BLaER1 treated with 17β-estradiol and CSF1 and Interleukin-3, amounts not matched to agents 10 nM and 100 nM (cell line): ENCODE data around the gene ABHD8.

ENCODE experiments used
- H3K27ac ChIP-seq, 11 experiments: shearing (Covaris generic); formaldehyde crosslinking; 2 replicates each; pipeline ENCODE4 v1.8.1; 2022
- H3K27me3 ChIP-seq, 11 experiments: shearing (Covaris generic); formaldehyde crosslinking; 2 replicates each; pipeline ENCODE4 v1.8.1; 2022
- H3K36me3 ChIP-seq, 11 experiments: shearing (Covaris generic); formaldehyde crosslinking; 2 replicates each; pipeline ENCODE4 v1.8.1; 2022
- H3K4me1 ChIP-seq, 10 experiments: shearing (Covaris generic); formaldehyde crosslinking; 2 replicates each; pipeline ENCODE4 v1.8.1; 2022
- H3K4me2 ChIP-seq, 11 experiments: shearing (Covaris generic); formaldehyde crosslinking; 2 replicates each; pipeline ENCODE4 v1.8.1; 2022
- H3K4me3 ChIP-seq, 10 experiments: shearing (Covaris generic); formaldehyde crosslinking; 2 replicates each; pipeline ENCODE4 v1.8.1; 2022
- H3K9ac ChIP-seq, 11 experiments: shearing (Covaris generic); formaldehyde crosslinking; 2 replicates each; pipeline ENCODE4 v1.8.1; 2022
- H3K9me3 ChIP-seq, 11 experiments: shearing (Covaris generic); formaldehyde crosslinking; replicated peaks in 1 of 11; 2 replicates each; pipeline ENCODE4 v1.8.1; 2022
- H4K20me1 ChIP-seq, 11 experiments: shearing (Covaris generic); formaldehyde crosslinking; 2 replicates each; pipeline ENCODE4 v1.8.1; 2022
- Cebpa-rat ChIP-seq, 11 experiments: shearing (Covaris generic); IDR thresholded peaks; 2 replicates each; pipeline ENCODE4 v1.8.1; 2022

ABHD8 gene

GRCh38 chr19:17321655-17322489 lies 18.6 kb upstream of the ABHD8 start:
- Histone ChIP-seq H3K27ac (peak overlapping the region in 5 of 11 experiments; percentile 10 to 54 (median 45); a peak in 7 of 22 replicates), H3K9me3 (no peaks in the 10 kb centered on the region), H3K4me3 (peak overlapping the region in 2 of 10 experiments; percentile 8 to 19; a peak in 1 of 20 replicates), H3K4me2 (peak overlapping the region; percentile 57 to 95 (median 90); a peak in 21 of 22 replicates), H3K9ac (peak overlapping the region in 9 of 11 experiments; percentile 9 to 68 (median 46); a peak in 13 of 22 replicates), H4K20me1 (peaks cover 0 to 72% (median 35%) of the 10 kb centered on the region in 11 experiments; a peak in 18 of 22 replicates), H3K36me3 (peaks cover 33 to 81% (median 55%) of the 10 kb centered on the region in 11 experiments), H3K4me1 (peaks cover 46 to 68% (median 61%) of the 10 kb centered on the region in 10 experiments), H3K27me3 (peaks cover 0 to 7% (median 0%) of the 10 kb centered on the region in 11 experiments; a peak in 1 of 22 replicates)
- no peak for TF ChIP-seq Cebpa-rat (IDR thresholded peaks at IDR 0.05)

DNA sequence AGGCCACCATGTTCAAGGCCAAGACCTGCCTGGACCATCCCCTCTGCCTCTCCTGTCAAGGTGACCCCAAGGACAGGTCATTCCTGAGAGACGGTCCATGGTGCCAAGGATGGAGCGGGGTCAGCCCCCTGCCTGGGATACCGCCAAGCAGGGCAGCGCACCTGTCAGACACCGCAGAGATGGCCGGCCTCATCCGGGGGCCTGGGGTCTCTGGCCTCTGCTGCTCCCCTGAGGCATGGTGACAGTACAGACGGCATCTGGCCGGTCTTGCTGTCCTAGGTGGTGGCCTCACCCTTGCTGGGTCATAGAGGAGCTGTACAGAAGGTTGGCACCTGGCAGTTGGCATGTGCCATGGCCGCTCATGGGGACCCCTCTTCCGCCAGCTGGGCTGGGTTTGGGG lies 17.2 kb upstream of the ABHD8 start:
- H3K4me3 ChIP-seq: no peak overlapping the region
- peaks cover 0 to 66% (median 38%) of the 10 kb centered on the region in 11 experiments; a peak in 18 of 22 replicates for H4K20me1 ChIP-seq
- no peak overlapping the region for H3K27ac ChIP-seq
- no peak for TF ChIP-seq Cebpa-rat (IDR thresholded peaks at IDR 0.05)
- H3K9me3 ChIP-seq: no peaks in the 10 kb centered on the region
- peaks cover 54 to 80% (median 62%) of the 10 kb centered on the region in 10 experiments for H3K4me1 ChIP-seq
- peaks cover 41 to 82% (median 69%) of the 10 kb centered on the region in 11 experiments for H3K36me3 ChIP-seq
- peaks cover 0 to 7% (median 0%) of the 10 kb centered on the region in 11 experiments; a peak in 1 of 22 replicates for H3K27me3 ChIP-seq
- peak overlapping the region in 8 of 11 experiments; percentile 12 to 94 (median 90); a peak in 12 of 22 replicates for H3K4me2 ChIP-seq
- peak overlapping the region in 2 of 11 experiments; percentile 19 to 62; a peak in 1 of 22 replicates for H3K9ac ChIP-seq

- 0 out of 22 replicates have a peak overlapping the region, but pooled peaks of 1 of the 11 experiments have one; percentile 25 for H3K4me2 ChIP-seq
- H3K4me1 ChIP-seq: peaks cover 54 to 77% (median 59%) of the 10 kb centered on the region in 10 experiments
- 0 out of 22 replicates have a peak overlapping the region, but pooled peaks of 1 of the 11 experiments have one; percentile 6 for H3K27ac ChIP-seq
- peaks cover 0 to 7% (median 0%) of the 10 kb centered on the region in 11 experiments; a peak in 1 of 22 replicates for H3K27me3 ChIP-seq
- H3K9me3 ChIP-seq: no peaks in the 10 kb centered on the region
- H3K9ac ChIP-seq: 0 out of 22 replicates have a peak overlapping the region, but pooled peaks of 1 of the 11 experiments have one; percentile 4
- H3K4me3 ChIP-seq: no peak overlapping the region
- peaks cover 0 to 61% (median 39%) of the 10 kb centered on the region in 11 experiments; a peak in 18 of 22 replicates for H4K20me1 ChIP-seq
- peaks cover 45 to 78% (median 69%) of the 10 kb centered on the region in 11 experiments for H3K36me3 ChIP-seq
- TF ChIP-seq Cebpa-rat (IDR thresholded peaks at IDR 0.05): no peak
Observed at GRCh38 chr19:17319473-17320238, 16.4 kb upstream of the ABHD8 start.

DNA sequence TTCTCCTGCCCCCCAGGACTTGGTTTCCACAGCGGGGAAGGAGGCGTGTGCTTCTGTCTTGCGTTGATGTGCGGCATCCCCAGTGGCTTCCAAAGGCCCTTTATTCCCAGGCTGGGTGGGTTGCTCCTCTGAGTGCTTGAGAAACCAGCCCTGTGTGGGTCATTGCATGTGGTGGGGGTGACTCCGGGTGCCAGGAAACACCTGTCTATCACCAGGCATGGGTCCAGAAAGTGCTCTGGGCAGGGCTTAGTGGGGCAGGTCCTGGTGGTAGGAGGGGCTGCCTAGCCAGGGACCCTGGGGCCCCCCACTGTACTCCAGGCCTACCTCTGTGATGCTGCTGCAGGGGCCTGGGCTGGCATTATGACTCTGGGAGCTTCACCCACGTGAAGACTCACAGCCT lies 15.7 kb upstream of the ABHD8 start:
- no peak for TF ChIP-seq Cebpa-rat (IDR thresholded peaks at IDR 0.05)
- Histone ChIP-seq H3K4me1 (peaks cover 48 to 71% (median 54%) of the 10 kb centered on the region in 10 experiments), H3K4me2 (peak overlapping the region in 5 of 11 experiments; percentile 19 to 28 (median 25); a peak in 6 of 22 replicates), H3K9me3 (no peaks in the 10 kb centered on the region), H3K27me3 (peaks cover 0 to 7% (median 0%) of the 10 kb centered on the region in 11 experiments; a peak in 1 of 22 replicates), H3K27ac (peak overlapping the region in 2 of 11 experiments; percentile 6 to 24; a peak in 1 of 22 replicates), H3K9ac (0 out of 22 replicates have a peak overlapping the region, but pooled peaks of 4 of the 11 experiments have one; percentile 4 to 19 (median 12)), H3K4me3 (no peak overlapping the region), H3K36me3 (peaks cover 52 to 84% (median 74%) of the 10 kb centered on the region in 11 experiments), H4K20me1 (peaks cover 3 to 64% (median 42%) of the 10 kb centered on the region in 11 experiments; a peak in 19 of 22 replicates)

DNA sequence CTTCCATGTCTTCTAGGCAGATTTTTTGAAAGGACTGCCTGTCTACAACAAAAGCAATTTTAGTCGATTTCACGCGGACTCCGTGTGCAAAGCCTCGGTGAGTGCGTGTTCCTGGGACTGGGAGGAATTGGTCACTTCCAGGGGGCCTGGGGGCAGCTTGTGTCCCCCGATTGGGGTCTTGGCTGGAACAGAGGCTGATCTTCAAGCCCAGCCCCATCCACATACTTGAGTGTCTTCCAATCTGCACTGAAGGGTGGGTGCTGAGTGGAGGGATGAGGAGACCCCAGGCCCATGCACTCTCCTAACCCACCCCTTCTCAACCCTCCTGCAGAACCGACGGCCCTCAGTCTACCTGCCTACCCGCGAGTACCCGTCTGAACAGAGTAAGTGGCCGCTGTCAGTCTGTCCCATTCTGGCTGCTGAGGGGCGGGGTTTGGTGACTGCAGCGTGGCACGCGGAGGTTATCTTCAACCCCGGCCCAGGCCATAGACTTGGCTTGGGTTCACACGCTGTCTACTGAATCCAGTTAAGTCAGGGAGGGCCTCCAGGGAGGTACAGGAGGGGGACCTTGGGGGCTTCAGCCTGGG lies 10.9 kb upstream of the ABHD8 start:
- Histone ChIP-seq H3K9ac (peak overlapping the region in 2 of 11 experiments; percentile 5 to 11; a peak in 2 of 22 replicates), H3K4me2 (no peak overlapping the region), H3K9me3 (no peaks in the 10 kb centered on the region), H3K27me3 (no peaks in the 10 kb centered on the region), H4K20me1 (peaks cover 34 to 73% (median 56%) of the 10 kb centered on the region in 11 experiments; a peak in 21 of 22 replicates), H3K4me3 (no peak overlapping the region), H3K4me1 (peaks cover 19 to 62% (median 43%) of the 10 kb centered on the region in 10 experiments), H3K36me3 (peaks cover 44 to 80% (median 70%) of the 10 kb centered on the region in 11 experiments), H3K27ac (no peak overlapping the region)
- TF ChIP-seq Cebpa-rat (IDR thresholded peaks at IDR 0.05): no peak

DNA sequence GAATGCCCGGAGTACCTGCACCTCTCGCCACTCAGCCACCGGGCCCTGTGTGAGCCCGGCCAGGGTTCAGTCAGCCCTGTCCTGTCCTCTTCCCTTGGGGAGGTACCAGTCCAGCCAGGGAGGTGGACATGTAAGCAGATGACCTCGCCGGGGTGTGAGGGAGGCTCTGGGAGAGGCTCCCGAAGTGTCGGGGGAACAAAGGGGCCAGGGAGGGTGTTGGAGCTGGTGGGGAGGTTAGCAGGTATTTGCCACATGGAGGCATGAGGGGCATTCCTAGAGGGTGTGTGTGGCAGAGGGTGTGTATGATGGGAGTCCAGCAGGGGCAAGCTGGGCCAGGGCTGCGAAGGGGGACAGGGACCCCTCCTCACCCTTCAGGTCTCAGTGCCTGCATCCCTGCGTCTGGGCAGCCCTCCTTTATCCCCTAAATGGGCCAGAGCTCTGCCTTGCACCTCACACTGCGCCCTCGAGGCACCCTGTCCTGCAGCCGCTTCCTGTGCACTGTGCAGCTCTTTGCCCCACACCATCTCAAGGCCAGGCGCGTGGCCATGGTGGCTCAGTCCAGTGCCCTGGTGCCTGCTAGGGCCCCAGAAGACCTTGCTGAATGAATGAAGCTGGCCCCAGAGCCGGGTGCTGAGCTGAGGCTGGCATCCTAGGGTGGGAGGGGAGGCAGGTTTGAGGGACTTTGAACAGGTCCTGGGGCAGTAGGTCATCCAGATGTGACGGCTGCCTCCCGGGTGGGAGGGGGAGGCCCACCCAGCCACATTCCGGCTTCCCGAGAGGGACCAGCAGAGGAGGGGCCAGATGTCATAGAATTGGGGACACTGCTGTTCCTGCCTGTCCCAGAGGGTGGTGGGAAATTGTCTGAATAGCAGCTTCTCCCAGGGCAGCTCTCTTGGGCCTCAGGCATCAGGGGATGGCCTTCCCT lies 9.2 kb upstream of the ABHD8 start:
- H3K9me3 ChIP-seq: no peaks in the 10 kb centered on the region
- H3K4me1 ChIP-seq: peaks cover 25 to 62% (median 43%) of the 10 kb centered on the region in 10 experiments
- 0 out of 22 replicates have a peak overlapping the region, but pooled peaks of 1 of the 11 experiments have one; percentile 7 for H3K27ac ChIP-seq
- H3K4me3 ChIP-seq: no peak overlapping the region
- peaks cover 39 to 66% (median 57%) of the 10 kb centered on the region in 11 experiments for H3K36me3 ChIP-seq
- peak overlapping the region in 2 of 11 experiments; percentile 89 to 97; a peak in 2 of 22 replicates for H3K4me2 ChIP-seq
- H3K27me3 ChIP-seq: no peaks in the 10 kb centered on the region
- H3K9ac ChIP-seq: peak overlapping the region in 7 of 11 experiments; percentile 34 to 91 (median 56); a peak in 12 of 22 replicates
- TF ChIP-seq Cebpa-rat (IDR thresholded peaks at IDR 0.05): no peak
- peaks cover 34 to 62% (median 52%) of the 10 kb centered on the region in 11 experiments; a peak in 21 of 22 replicates for H4K20me1 ChIP-seq
